GM15510 (cell line): ENCODE data around the gene GRM4.

ENCODE experiments used
- POLR2A ChIP-seq: IDR thresholded peaks from 3 replicates; pipeline ENCODE4 v1.6.1; 2011; ENCODE audit warnings: borderline replicate concordance; ENCODE audit not compliant: insufficient read length; ENCODE audit errors: extremely low read depth

The GRM4 gene

GRCh38 chr6:34135541-34135940 is 10.3 kb downstream of the GRM4 start:
- no peak for TF ChIP-seq POLR2A

- no peak for TF ChIP-seq POLR2A
Observed at GRCh38 chr6:34132486-34133185, 13.3 kb downstream of the GRM4 start.

GRCh38 chr6:34131326-34132290 is 14.3 kb downstream of the GRM4 start:
- no peak for TF ChIP-seq POLR2A

GRCh38 chr6:34130862-34131261 is 15.0 kb downstream of the GRM4 start:
- TF ChIP-seq POLR2A = no peak

- no peak for TF ChIP-seq POLR2A
Observed at GRCh38 chr6:34129753-34130152, 16.1 kb downstream of the GRM4 start.

- TF ChIP-seq POLR2A = no peak
Observed at GRCh38 chr6:34128045-34128444, 17.8 kb downstream of the GRM4 start.

GRCh38 chr6:34126419-34126818 is 19.5 kb downstream of the GRM4 start:
- no peak for TF ChIP-seq POLR2A

GRCh38 chr6:34125939-34126338 is 19.9 kb downstream of the GRM4 start:
- no peak for TF ChIP-seq POLR2A

GRCh38 chr6:34120953-34121675 is 24.8 kb downstream of the GRM4 start:
- no peak for TF ChIP-seq POLR2A

- no peak for TF ChIP-seq POLR2A
Observed at GRCh38 chr6:34115915-34116314, 30.0 kb downstream of the GRM4 start.

GRCh38 chr6:34115403-34115795 is 30.5 kb downstream of the GRM4 start:
- no peak for TF ChIP-seq POLR2A

- no peak for TF ChIP-seq POLR2A
Observed at GRCh38 chr6:34114695-34115402, 31.0 kb downstream of the GRM4 start.

- TF ChIP-seq POLR2A = no peak
Observed at GRCh38 chr6:34113532-34113931, 32.4 kb downstream of the GRM4 start.

- no peak for TF ChIP-seq POLR2A
Observed at GRCh38 chr6:34112126-34112525, 33.8 kb downstream of the GRM4 start.
